KOPT-K1 (cell line): Measurements from ENCODE around the gene HOXA9.

Source experiments
- H3K27ac ChIP-seq: fragments of 200-600 bp; sonication (generic); 2 replicates; pipeline ENCODE4 v1.5.1; 2016; ENCODE audit warnings: antibody characterized with exemption, mild to moderate bottlenecking, low read depth, low read length; ENCODE audit not compliant: poor library complexity, severe bottlenecking
- H3K36me3 ChIP-seq: fragments of 200-600 bp; sonication (generic); 2 replicates; pipeline ENCODE4 v1.5.1; 2017; ENCODE audit warnings: antibody characterized with exemption, mild to moderate bottlenecking, low read length, moderate library complexity; ENCODE audit not compliant: insufficient read depth
- H3K9me3 ChIP-seq: fragments of 200-600 bp; sonication (generic); 2 replicates; pipeline ENCODE4 v1.5.1; 2017; ENCODE audit warnings: antibody characterized with exemption, low read length, mild to moderate bottlenecking; ENCODE audit not compliant: insufficient read depth, poor library complexity, severe bottlenecking

The HOXA9 gene

GRCh38 chr7:27149842-27150567, 15.3 kb downstream of the HOXA9 start:
- Histone ChIP-seq H3K27ac (no peak overlapping the region), H3K36me3 (no peaks in the 10 kb centered on the region)

GRCh38 chr7:27148756-27149641, 16.3 kb downstream of the HOXA9 start:
- H3K27ac ChIP-seq = no peak overlapping the region
- H3K9me3 ChIP-seq = peaks cover 12% of the 10 kb centered on the region
- H3K36me3 ChIP-seq = no peaks in the 10 kb centered on the region

More at GRCh38 chr7:27149842-27150567, 15.3 kb downstream of the HOXA9 start:
- peaks cover 5% of the 10 kb centered on the region for H3K9me3 ChIP-seq

GRCh38 chr7:27148031-27148755, 17.1 kb downstream of the HOXA9 start:
- no peak overlapping the region for H3K27ac ChIP-seq
- H3K36me3 ChIP-seq = no peaks in the 10 kb centered on the region
- peaks cover 20% of the 10 kb centered on the region for H3K9me3 ChIP-seq

GRCh38 chr7:27147199-27148030, 17.9 kb downstream of the HOXA9 start, which contains the start of gene HOXA6:
Gene HOXA6 (minus strand): TSS chr7:27147774. CDS start chr7:27147749, 25 bp downstream.
- H3K9me3 ChIP-seq = peaks cover 20% of the 10 kb centered on the region
- H3K36me3 ChIP-seq = no peaks in the 10 kb centered on the region
- no peak within 1 kb of the TSS for H3K27ac ChIP-seq

DNA sequence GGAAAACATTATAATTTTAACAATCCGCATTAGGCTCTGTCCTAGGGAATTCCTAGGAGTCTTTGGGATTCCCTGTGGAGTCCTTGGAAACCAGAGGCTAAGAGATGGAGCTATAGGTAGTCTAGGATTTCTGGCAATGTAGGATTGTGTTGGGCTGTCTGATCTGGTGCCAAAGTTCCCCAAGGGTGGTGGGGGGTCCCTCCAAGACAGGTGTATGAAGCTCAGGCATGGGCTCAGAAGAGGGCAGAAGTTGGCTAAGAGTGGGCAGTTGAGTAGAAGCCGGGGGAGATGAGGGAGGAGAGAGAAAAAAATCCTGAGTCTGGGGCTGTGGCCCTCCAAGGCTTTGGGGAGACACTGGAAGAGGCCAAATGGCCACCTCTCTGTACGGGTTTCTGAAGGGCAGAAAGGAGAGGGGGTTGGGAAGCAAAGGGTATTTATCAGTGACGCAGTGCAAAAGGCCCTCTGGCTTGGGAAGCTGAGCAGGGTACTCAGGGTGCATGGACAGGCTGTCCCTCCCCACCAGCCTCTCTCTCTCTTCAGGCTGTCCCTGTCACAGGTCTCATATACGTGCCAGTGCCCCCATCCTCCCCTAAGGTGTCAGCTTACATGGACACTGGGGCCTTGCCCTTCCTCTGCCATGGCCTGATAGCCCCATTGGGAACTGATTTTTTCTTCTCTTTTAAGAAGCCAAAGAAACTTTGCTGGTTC, 18.7 kb downstream of the HOXA9 start:
- Histone ChIP-seq H3K36me3 (no peaks in the 10 kb centered on the region), H3K27ac (no peak overlapping the region), H3K9me3 (peaks cover 20% of the 10 kb centered on the region)

- peaks cover 20% of the 10 kb centered on the region for H3K9me3 ChIP-seq
- H3K36me3 ChIP-seq = no peaks in the 10 kb centered on the region
- H3K27ac ChIP-seq = no peak overlapping the region
Measured at GRCh38 chr7:27145914-27146412, 19.4 kb downstream of the HOXA9 start.

- no peaks in the 10 kb centered on the region for H3K36me3 ChIP-seq
- peaks cover 20% of the 10 kb centered on the region for H3K9me3 ChIP-seq
- no peak overlapping the region for H3K27ac ChIP-seq
Measured at GRCh38 chr7:27145165-27145913, 20.0 kb downstream of the HOXA9 start.

DNA sequence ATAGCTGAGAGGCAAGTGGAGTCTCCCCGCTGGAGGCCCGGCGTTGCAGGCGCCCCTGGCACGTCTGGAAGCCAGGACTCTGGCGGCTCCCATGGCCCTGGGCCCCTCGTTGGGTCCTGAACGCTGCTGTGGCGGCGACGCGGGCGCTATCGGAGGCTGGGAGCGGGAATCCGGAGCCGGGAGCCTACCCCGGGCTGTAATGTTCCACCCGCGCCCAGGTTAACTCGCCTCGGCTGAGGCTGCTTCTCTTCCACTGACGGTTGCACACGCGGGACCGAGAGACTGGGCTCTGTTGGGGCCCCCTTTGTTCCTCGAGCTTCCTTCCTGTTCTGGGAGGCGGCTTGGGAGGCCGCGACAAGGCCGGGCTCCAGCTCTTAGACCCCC, 20.6 kb downstream of the HOXA9 start:
- Histone ChIP-seq H3K9me3 (peaks cover 20% of the 10 kb centered on the region), H3K27ac (no peak overlapping the region), H3K36me3 (no peaks in the 10 kb centered on the region)

DNA sequence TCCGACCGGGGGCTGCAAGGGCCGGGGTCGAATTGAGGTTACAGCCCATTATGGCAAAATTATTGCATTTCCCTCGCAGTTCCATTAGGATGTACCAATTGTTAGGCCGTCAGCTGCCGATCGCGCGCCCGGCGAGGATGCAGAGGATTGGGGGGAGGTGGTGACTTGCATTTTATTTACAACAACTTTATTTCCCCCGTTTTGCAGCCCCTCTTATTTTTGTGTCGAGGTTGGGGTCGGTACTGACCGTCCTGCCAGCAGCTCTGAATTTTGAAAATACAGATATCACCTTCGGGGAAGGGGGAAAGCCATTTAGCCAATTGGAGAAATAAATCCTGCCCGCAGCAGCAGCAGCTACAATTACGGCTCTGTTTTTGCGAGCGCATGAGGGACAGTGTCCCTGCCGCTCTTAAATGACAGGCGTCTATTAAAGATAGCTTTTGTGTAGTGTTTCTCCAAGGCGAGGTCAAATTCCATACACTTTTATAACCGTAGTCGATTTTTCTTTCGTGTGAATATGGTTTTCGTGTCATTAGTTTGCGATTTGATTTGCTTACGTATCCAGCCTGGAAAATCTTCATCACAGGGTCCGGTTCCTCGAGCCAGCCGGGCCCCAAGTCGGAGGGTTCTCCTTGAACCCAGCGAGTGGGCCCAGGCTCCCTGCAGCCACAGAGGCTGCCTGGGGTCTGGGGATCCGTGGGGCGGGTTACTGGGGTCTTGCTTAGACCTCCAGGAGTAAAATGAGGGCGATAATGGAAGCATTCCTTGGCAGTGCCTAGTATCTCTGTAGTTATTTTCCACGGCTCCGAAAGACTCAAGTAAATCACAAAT, 21.2 kb downstream of the HOXA9 start:
- Histone ChIP-seq H3K36me3 (no peaks in the 10 kb centered on the region), H3K9me3 (peaks cover 20% of the 10 kb centered on the region), H3K27ac (no peak overlapping the region)

DNA sequence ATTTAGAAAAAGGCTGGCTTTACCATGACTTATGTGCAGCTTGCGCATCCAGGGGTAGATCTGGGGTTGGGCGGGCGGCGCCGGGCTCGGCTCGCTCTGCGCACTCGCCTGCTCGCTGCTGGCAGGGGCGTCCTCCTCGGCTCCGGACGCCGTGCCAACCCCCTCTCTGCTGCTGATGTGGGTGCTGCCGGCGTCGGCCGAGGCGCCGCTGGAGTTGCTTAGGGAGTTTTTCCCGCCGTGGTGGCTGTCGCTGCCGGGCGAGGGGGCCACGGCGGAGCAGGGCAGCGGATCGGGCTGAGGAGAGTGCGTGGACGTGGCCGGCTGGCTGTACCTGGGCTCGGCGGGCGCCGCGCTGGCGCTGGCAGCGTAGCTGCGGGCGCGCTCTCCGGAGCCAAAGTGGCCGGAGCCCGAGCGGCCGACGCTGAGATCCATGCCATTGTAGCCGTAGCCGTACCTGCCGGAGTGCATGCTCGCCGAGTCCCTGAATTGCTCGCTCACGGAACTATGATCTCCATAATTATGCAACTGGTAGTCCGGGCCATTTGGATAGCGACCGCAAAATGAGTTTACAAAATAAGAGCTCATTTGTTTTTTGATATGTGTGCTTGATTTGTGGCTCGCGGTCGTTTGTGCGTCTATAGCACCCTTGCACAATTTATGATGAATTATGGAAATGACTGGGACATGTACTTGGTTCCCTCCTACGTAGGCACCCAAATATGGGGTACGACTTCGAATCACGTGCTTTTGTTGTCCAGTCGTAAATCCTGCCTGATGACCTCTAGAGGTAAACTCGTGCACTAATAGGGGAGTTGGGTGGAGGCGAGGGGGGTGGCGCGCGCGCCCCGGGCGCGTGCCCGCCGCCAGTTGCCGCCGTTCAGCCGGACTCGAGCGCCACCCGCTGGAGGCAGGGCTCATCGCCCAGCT, 22.1 kb downstream of the HOXA9 start, which contains the start of gene HOXA5:
HOXA5 (minus strand) TSS at position 659 of the 927 bp plus-strand sequence; CDS start at position 585, 74 bp downstream.
- Histone ChIP-seq H3K36me3 (no peaks in the 10 kb centered on the region), H3K9me3 (peaks cover 20% of the 10 kb centered on the region), H3K27ac (no peak within 1 kb of the TSS)

DNA sequence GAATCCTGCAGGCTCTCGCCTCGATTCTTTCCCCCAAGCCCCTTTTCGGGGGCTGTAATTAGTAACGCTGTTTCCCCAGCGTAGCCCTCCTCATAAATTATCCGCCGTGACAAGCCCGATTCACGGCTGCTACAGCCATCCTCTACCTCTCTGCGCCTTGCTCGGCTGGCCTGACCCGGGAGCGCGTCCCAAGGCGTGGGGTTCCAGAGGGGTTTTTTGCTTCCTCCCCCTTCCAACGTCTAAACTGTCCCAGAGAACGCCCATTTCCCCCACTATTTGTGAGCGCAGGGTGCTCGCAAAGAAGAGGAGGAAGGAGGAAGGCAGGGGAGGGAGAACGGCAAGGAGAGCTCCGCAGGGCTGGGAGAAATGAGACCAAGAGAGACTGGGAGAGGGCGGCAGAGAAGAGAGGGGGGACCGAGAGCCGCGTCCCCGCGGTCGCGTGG, 22.7 kb downstream of the HOXA9 start:
- Histone ChIP-seq H3K9me3 (peaks cover 20% of the 10 kb centered on the region), H3K36me3 (no peaks in the 10 kb centered on the region), H3K27ac (no peak overlapping the region)
